ENCODE measurements around the gene NEDD1.

- TF ChIP-seq CTCF (IDR thresholded peaks at IDR 0.05; ENCODE audit: low read depth, low read length, missing input control), result no peak
- TF ChIP-seq GABPA (IDR thresholded peaks at IDR 0.05 in 1 of 2, conservative IDR thresholded peaks at IDR 0.05 in 1 of 2), result no peak
- no peak for TF ChIP-seq TAF1 (conservative IDR thresholded peaks at IDR 0.05)
- TF ChIP-seq FOXA1 (IDR thresholded peaks at IDR 0.05), result no peak
- TF ChIP-seq RAD21 (IDR thresholded peaks at IDR 0.05), result no peak
- no peak for TF ChIP-seq YY1 (IDR thresholded peaks at IDR 0.05)
- TF ChIP-seq ATF3 (IDR thresholded peaks at IDR 0.05), result no peak
- no peak for TF ChIP-seq REST (IDR thresholded peaks at IDR 0.05)
These were observed 40.1 kb upstream of the NEDD1 start for GRCh38 chr12:96866801-96867590.
